T-helper 2 cell (primary cell): ENCODE measurements around the gene IQCN.
A peak's percentile ranks its signal among the peaks of the same experiment; 100 is the strongest.

Experiments used
- DNase-seq, 5 experiments: peaks; one replicate each; pipeline versions ENCODE4 v3.0.0 to v3.0.0-alpha.2; 2012 to 2022
- total RNA-seq, 2 donors: gene quantifications; one replicate each; lab custom pipeline; 2026; lab: John Stamatoyannopoulos, UW

IQCN gene
- total RNA-seq = 42.6 to 76.1 reads per million in 2 donors

- DNase-seq = peak in 3 of 5 experiments; percentile 39 to 43 (median 41)
These were observed at the start of gene IQCN for GRCh38 chr19:18274219-18274780. Gene IQCN (minus strand): TSS chr19:18274452. CDS start chr19:18269478, 4,974 bp downstream.

- DNase-seq = peak; percentile 98 to 99 (median 99)
These were observed 48.7 kb upstream of the IQCN start, which contains the start of gene LSM4 for GRCh38 chr19:18322759-18323460. Gene LSM4 (minus strand): TSS chr19:18323076. CDS start chr19:18323020, 56 bp downstream.

- DNase-seq = peak in 2 of 5 experiments; percentile 16 to 62
These were observed 48.1 kb upstream of the IQCN start for GRCh38 chr19:18322318-18322758.

GRCh38 chr19:18321734-18322102 is 47.5 kb upstream of the IQCN start:
- DNase-seq = peak in 2 of 5 experiments; percentile 16 to 80

- DNase-seq = no peak
These were observed 46.8 kb upstream of the IQCN start for GRCh38 chr19:18320865-18321733.

- DNase-seq = no peak
These were observed 45.4 kb upstream of the IQCN start for GRCh38 chr19:18319591-18320135.

GRCh38 chr19:18317961-18318800 is 43.9 kb upstream of the IQCN start:
- DNase-seq = peak in 2 of 5 experiments; percentile 66 to 86

- DNase-seq = no peak
These were observed 39.1 kb upstream of the IQCN start for GRCh38 chr19:18313398-18313797.

- no peak for DNase-seq
These were observed 37.9 kb upstream of the IQCN start for GRCh38 chr19:18312092-18312534.

- no peak for DNase-seq
These were observed 37.3 kb upstream of the IQCN start for GRCh38 chr19:18311502-18312091.

GRCh38 chr19:18310966-18311365 is 36.7 kb upstream of the IQCN start:
- no peak for DNase-seq

- no peak for DNase-seq
These were observed 36.1 kb upstream of the IQCN start for GRCh38 chr19:18310118-18310909.

GRCh38 chr19:18309525-18310064 is 35.3 kb upstream of the IQCN start:
- no peak for DNase-seq

- no peak for DNase-seq
These were observed 34.7 kb upstream of the IQCN start for GRCh38 chr19:18308948-18309325.

- DNase-seq = no peak
These were observed 34.0 kb upstream of the IQCN start for GRCh38 chr19:18308051-18308947.

- peak in 1 of 5 experiments; percentile 58 for DNase-seq
These were observed 33.0 kb upstream of the IQCN start for GRCh38 chr19:18307271-18307681.

GRCh38 chr19:18306888-18307260 is 32.6 kb upstream of the IQCN start:
- peak in 1 of 5 experiments; percentile 65 for DNase-seq

- DNase-seq = no peak
These were observed 32.1 kb upstream of the IQCN start for GRCh38 chr19:18306209-18306887.
